Neural progenitor cell (in vitro differentiated cells): ENCODE data around the gene RIPK4.

Experiments
- CTCF ChIP-seq: fragments of 200-600 bp; sonication (generic); IDR thresholded peaks from 2 replicates; pipeline ENCODE4 v1.5.1; 2017; ENCODE audit warnings: antibody characterized with exemption, mild to moderate bottlenecking
- EZH2 ChIP-seq: fragments of 200-600 bp; sonication (generic); IDR thresholded peaks from 2 replicates; pipeline ENCODE4 v1.6.1; 2017; ENCODE audit warnings: antibody characterized with exemption, mild to moderate bottlenecking, moderate library complexity
- EZH2phosphoT487 ChIP-seq: fragments of 200-600 bp; sonication (generic); IDR thresholded peaks from 2 replicates; pipeline ENCODE4 v1.6.1; 2017; ENCODE audit warnings: antibody characterized with exemption

- TF ChIP-seq EZH2phosphoT487, result no peak
- no peak for TF ChIP-seq CTCF
- TF ChIP-seq EZH2, result no peak
These were observed 4.2 kb upstream of the RIPK4 start for GRCh38 chr21:41770901-41771624.
